Hepatocyte (in vitro differentiated cells): ENCODE data around the gene TRAPPC12. TPM values are rescaled to one million over a fixed set of nuclear protein-coding genes. Genes with fewer than 3 reads are reported as not detected.

ENCODE experiments used
- DNase-seq: peaks from one replicate; pipeline ENCODE4 v3.0.0-alpha.2; 2016; ENCODE audit warnings: low spot score
- H2AFZ ChIP-seq: fragments of 200-600 bp; sonication (generic); 2 replicates; pipeline ENCODE4 v1.6.0; 2016; ENCODE audit warnings: antibody characterized with exemption, mild to moderate bottlenecking
- H3K27ac ChIP-seq: fragments of 200-600 bp; sonication (generic); 2 replicates; pipeline ENCODE4 v1.5.1; 2016; ENCODE audit warnings: mild to moderate bottlenecking
- H3K27me3 ChIP-seq: fragments of 200-600 bp; sonication (generic); 2 replicates; pipeline ENCODE4 v1.6.1; 2016
- H3K36me3 ChIP-seq: fragments of 200-600 bp; sonication (generic); replicated peaks from 2 replicates; pipeline ENCODE4 v1.5.1; 2016; ENCODE audit warnings: low read depth; ENCODE audit not compliant: insufficient read depth
- H3K4me1 ChIP-seq: fragments of 200-600 bp; sonication (generic); 2 replicates; pipeline ENCODE4 v1.5.1; 2016; ENCODE audit warnings: mild to moderate bottlenecking, moderate library complexity; ENCODE audit not compliant: insufficient read depth
- H3K4me2 ChIP-seq: fragments of 200-600 bp; sonication (generic); 2 replicates; pipeline ENCODE4 v1.6.0; 2016
- H3K4me3 ChIP-seq: fragments of 200-600 bp; sonication (generic); 2 replicates; pipeline ENCODE4 v1.5.1; 2016; ENCODE audit warnings: mild to moderate bottlenecking
- H3K79me2 ChIP-seq: fragments of 200-600 bp; sonication (generic); 2 replicates; pipeline ENCODE4 v1.6.0; 2017; ENCODE audit warnings: mild to moderate bottlenecking
- H3K9me2 ChIP-seq: fragments of 200-600 bp; sonication (generic); replicated peaks from 2 replicates; pipeline ENCODE4 v1.6.0; 2017; ENCODE audit warnings: mild to moderate bottlenecking; ENCODE audit not compliant: insufficient read depth
- H3K9me3 ChIP-seq: fragments of 200-600 bp; sonication (generic); 2 replicates; pipeline ENCODE4 v1.5.1; 2016; ENCODE audit warnings: low read depth, mild to moderate bottlenecking
- H4K20me1 ChIP-seq: fragments of 200-600 bp; sonication (generic); 2 replicates; pipeline ENCODE4 v1.6.0; 2016; ENCODE audit warnings: mild to moderate bottlenecking; ENCODE audit not compliant: insufficient read depth, poor library complexity, severe bottlenecking
- EZH2 ChIP-seq: fragments of 200-600 bp; sonication (generic); IDR thresholded peaks from 2 replicates; pipeline ENCODE4 v1.6.1; 2016; ENCODE audit warnings: antibody characterized with exemption, mild to moderate bottlenecking, borderline replicate concordance
- EZH2phosphoT487 ChIP-seq: fragments of 200-600 bp; sonication (generic); IDR thresholded peaks from one replicate; pipeline ENCODE4 v1.6.1; 2018; ENCODE audit warnings: antibody characterized with exemption, mild to moderate bottlenecking, low read depth, moderate library complexity; ENCODE audit not compliant: unreplicated experiment, severe bottlenecking
- WGBS: methylation state at CpG from one replicate; pipeline ENCODE4 v1.1.6; 2016; ENCODE audit warnings: low lambda C conversion rate; ENCODE audit errors: missing lambda C conversion rate; 5-methylcytosine and 5-hydroxymethylcytosine counted together
- polyA plus RNA-seq: library from polyadenylated mRNA; unstranded; fragments of >200 nt; fragmentation: Nextera tagmentation; extraction: Ambion mirVana; gene quantifications from 2 replicates; pipeline ENCODE4 v1.2.1, GENCODE V29; 2016
- total RNA-seq: library from RNA; depleted of rRNA; stranded (reverse); fragments of >200 nt; gene quantifications from 2 replicates; pipeline ENCODE4 v1.2.3, GENCODE V29; 2014
- TF ChIP-seq, protein P1 (sequence below): fragments of 200-600 bp; sonication (generic); IDR thresholded peaks from 2 replicates; pipeline ENCODE4 v1.5.1; 2016; ENCODE audit warnings: antibody characterized with exemption, mild to moderate bottlenecking; ENCODE audit not compliant: poor library complexity

Gene TRAPPC12
- total and polyA plus RNA-seq, 2 experiments from 2014 or later: 49.3 to 61.2 TPM

- Histone ChIP-seq H3K4me1 (no peaks in the 10 kb centered on the region), H3K27ac (no peak overlapping the region), H3K9me2 (no peaks in the 10 kb centered on the region), H4K20me1 (no peaks in the 10 kb centered on the region), H3K9me3 (no peaks in the 10 kb centered on the region), H3K79me2 (no peaks in the 10 kb centered on the region), H3K4me2 (no peak overlapping the region), H3K27me3 (no peaks in the 10 kb centered on the region), H2AFZ (no peak overlapping the region), H3K36me3 (no peaks in the 10 kb centered on the region), H3K4me3 (no peak overlapping the region)
- TF ChIP-seq, protein P1, sequence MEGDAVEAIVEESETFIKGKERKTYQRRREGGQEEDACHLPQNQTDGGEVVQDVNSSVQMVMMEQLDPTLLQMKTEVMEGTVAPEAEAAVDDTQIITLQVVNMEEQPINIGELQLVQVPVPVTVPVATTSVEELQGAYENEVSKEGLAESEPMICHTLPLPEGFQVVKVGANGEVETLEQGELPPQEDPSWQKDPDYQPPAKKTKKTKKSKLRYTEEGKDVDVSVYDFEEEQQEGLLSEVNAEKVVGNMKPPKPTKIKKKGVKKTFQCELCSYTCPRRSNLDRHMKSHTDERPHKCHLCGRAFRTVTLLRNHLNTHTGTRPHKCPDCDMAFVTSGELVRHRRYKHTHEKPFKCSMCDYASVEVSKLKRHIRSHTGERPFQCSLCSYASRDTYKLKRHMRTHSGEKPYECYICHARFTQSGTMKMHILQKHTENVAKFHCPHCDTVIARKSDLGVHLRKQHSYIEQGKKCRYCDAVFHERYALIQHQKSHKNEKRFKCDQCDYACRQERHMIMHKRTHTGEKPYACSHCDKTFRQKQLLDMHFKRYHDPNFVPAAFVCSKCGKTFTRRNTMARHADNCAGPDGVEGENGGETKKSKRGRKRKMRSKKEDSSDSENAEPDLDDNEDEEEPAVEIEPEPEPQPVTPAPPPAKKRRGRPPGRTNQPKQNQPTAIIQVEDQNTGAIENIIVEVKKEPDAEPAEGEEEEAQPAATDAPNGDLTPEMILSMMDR: no peak
- TF ChIP-seq EZH2 (no peak), EZH2phosphoT487 (no peak)
- WGBS: 100% methylated on average over 2 of the region's 2 CpGs
- DNase-seq: no peak
Observed at GRCh38 chr2:3336844-3337243, 42.6 kb upstream of the TRAPPC12 start.

DNA sequence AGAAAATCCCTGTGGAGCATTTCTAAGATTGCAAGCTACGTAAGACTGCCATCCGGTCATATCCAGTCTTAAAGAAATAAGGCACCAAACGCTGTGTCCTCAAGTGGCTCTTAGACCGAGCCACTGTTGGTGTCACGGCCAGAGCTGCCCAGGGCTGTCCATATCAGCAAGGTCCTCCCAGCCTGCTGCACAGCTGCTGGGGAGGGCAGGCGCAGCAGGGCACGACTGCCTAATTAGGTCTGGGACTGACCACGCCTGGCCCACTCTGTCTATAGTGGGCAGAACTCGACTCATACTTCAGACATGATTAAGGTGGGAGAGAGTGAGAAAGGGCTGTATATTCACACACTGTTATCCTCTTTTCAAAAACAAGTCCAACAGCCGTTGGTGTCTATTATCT is 41.2 kb upstream of the TRAPPC12 start:
- Histone ChIP-seq H3K27me3 (no peaks in the 10 kb centered on the region), H3K4me3 (no peak overlapping the region), H3K9me3 (no peaks in the 10 kb centered on the region), H3K79me2 (no peaks in the 10 kb centered on the region), H4K20me1 (no peaks in the 10 kb centered on the region), H2AFZ (no peak overlapping the region), H3K9me2 (no peaks in the 10 kb centered on the region), H3K36me3 (no peaks in the 10 kb centered on the region), H3K4me2 (no peak overlapping the region), H3K27ac (no peak overlapping the region), H3K4me1 (no peaks in the 10 kb centered on the region)
- TF ChIP-seq EZH2phosphoT487: no peak
- TF ChIP-seq, protein P1: no peak
- TF ChIP-seq EZH2: no peak
- no peak for DNase-seq
- 95% methylated on average over 10 of the region's 10 CpGs for WGBS

DNA sequence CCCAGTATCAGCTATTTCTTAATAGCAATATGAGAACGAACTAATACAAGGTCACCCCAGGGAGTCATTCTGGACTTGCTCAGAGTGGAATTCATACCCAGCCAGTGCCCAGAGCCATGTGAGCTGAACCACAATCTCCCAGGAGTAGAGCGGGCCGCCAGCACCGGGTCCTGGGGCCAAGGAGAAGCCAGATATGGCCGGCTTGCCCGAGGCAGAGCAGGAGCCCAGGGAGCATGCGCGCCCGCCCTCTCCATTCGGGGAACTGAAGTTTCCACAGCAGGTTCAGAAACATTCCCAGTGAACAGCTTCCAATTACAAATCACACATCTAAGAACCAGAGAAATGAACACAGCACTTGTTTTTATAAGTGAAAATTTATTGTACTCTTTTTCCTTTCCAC is 39.4 kb upstream of the TRAPPC12 start:
- TF ChIP-seq EZH2 (no peak), EZH2phosphoT487 (no peak)
- TF ChIP-seq, protein P1: no peak
- Histone ChIP-seq H3K27me3 (no peaks in the 10 kb centered on the region), H3K4me2 (no peak overlapping the region), H3K9me2 (no peaks in the 10 kb centered on the region), H3K4me1 (no peaks in the 10 kb centered on the region), H3K27ac (no peak overlapping the region), H3K36me3 (no peaks in the 10 kb centered on the region), H2AFZ (no peak overlapping the region), H4K20me1 (no peaks in the 10 kb centered on the region), H3K79me2 (no peaks in the 10 kb centered on the region), H3K9me3 (no peaks in the 10 kb centered on the region), H3K4me3 (no peak overlapping the region)
- no peak for DNase-seq
- 98% methylated on average over 10 of the region's 10 CpGs for WGBS

GRCh38 chr2:3341336-3341735 is 38.2 kb upstream of the TRAPPC12 start:
- Histone ChIP-seq H2AFZ (no peak overlapping the region), H3K4me3 (no peak overlapping the region), H3K27ac (no peak overlapping the region), H3K9me2 (no peaks in the 10 kb centered on the region), H3K27me3 (no peaks in the 10 kb centered on the region), H3K36me3 (no peaks in the 10 kb centered on the region), H3K9me3 (no peaks in the 10 kb centered on the region), H3K4me2 (no peak overlapping the region), H4K20me1 (no peaks in the 10 kb centered on the region), H3K79me2 (no peaks in the 10 kb centered on the region), H3K4me1 (no peaks in the 10 kb centered on the region)
- TF ChIP-seq EZH2phosphoT487 (no peak), EZH2 (no peak)
- TF ChIP-seq, protein P1: no peak
- DNase-seq: no peak
- 98% methylated on average over 8 of the region's 8 CpGs for WGBS
